H1 (cell line): ENCODE data around the gene CCDC192. TPM values are rescaled to one million over a fixed set of nuclear protein-coding genes. Genes with fewer than 3 reads are reported as not detected.

ENCODE experiments used
- CTCF ChIA-PET: fragments of 300-600 bp; sonication (Branson Sonifier 250); formaldehyde crosslinking; loops from one replicate; lab custom pipeline; 2021; ENCODE audit not compliant: partially characterized antibody; lab: Charles Lee
- POLR2A ChIA-PET: fragments of 300-600 bp; sonication (Branson Sonifier 250); formaldehyde crosslinking; loops from one replicate; lab custom pipeline; 2021; ENCODE audit warnings: inconsistent platforms; ENCODE audit not compliant: partially characterized antibody; lab: Charles Lee
- DNase-seq, 2 experiments: peaks; one replicate each; pipeline versions ENCODE4 v3.0.0 to v3.0.0-alpha.2; 2010 to 2022; ENCODE audit warnings: low spot score in 2 of 2, low read depth in 1 of 2, mixed read lengths in 1 of 2
- FAIRE-seq: peaks from 2 replicates; lab custom pipeline; 2011; peaks lifted over from hg19 to GRCh38; lab: Jason Lieb, UNC
- H2AFZ ChIP-seq: 2 replicates; pipeline ENCODE4 v1.8.1; 2012; ENCODE audit warnings: low read length, inconsistent platforms
- H2AK5ac ChIP-seq: 2 replicates; pipeline ENCODE4 v1.6.1; 2013; ENCODE audit warnings: low read depth, low read length
- H2BK120ac ChIP-seq: replicated peaks from 2 replicates; pipeline ENCODE3; 2013; ENCODE audit warnings: low read depth, low read length, inconsistent platforms
- H2BK12ac ChIP-seq: 2 replicates; pipeline ENCODE4 v1.6.1; 2013; ENCODE audit warnings: low read depth, low read length
- H2BK15ac ChIP-seq: 2 replicates; pipeline ENCODE4 v1.6.1; 2013; ENCODE audit warnings: low read length
- H2BK20ac ChIP-seq: 2 replicates; pipeline ENCODE4 v1.6.1; 2013; ENCODE audit warnings: low read length
- H2BK5ac ChIP-seq: 2 replicates; pipeline ENCODE4 v1.6.1; 2013; ENCODE audit warnings: low read depth, low read length
- H3K14ac ChIP-seq: 2 replicates; pipeline ENCODE4 v1.6.1; 2013; ENCODE audit warnings: inconsistent platforms; ENCODE audit not compliant: insufficient read length
- H3K18ac ChIP-seq: 2 replicates; pipeline ENCODE4 v1.6.1; 2013; ENCODE audit warnings: low read length; ENCODE audit errors: extremely low read depth
- H3K23ac ChIP-seq: 2 replicates; pipeline ENCODE4 v1.6.1; 2013; ENCODE audit warnings: inconsistent platforms; ENCODE audit not compliant: insufficient read length
- H3K23me2 ChIP-seq: 2 replicates; pipeline ENCODE4 v1.6.1; 2013; ENCODE audit warnings: low read depth, low read length
- H3K27ac ChIP-seq: 2 replicates; pipeline ENCODE4 v1.6.1; 2011; ENCODE audit warnings: low read depth, low read length, inconsistent platforms
- H3K27me3 ChIP-seq, 4 experiments: replicated peaks in 1 of 4; 1 replicate in 1 of 4; 2 replicates in 3 of 4; pipeline versions ENCODE4 v1.6.1 to v1.8.1; 2011 to 2013; ENCODE audit warnings: low read length in 3 of 4, mild to moderate bottlenecking in 3 of 4, inconsistent platforms in 2 of 4, mixed read lengths in 2 of 4, moderate library complexity in 1 of 4; ENCODE audit not compliant: control insufficient read depth in 3 of 4, insufficient read depth in 3 of 4; ENCODE audit errors: extremely low read depth in 1 of 4
- H3K36me3 ChIP-seq, 4 experiments: 2 replicates each; pipeline versions ENCODE4 v1.6.1 to v1.8.1; 2011 to 2013; ENCODE audit warnings: mild to moderate bottlenecking in 4 of 4, low read length in 3 of 4, moderate library complexity in 2 of 4, control low read depth in 1 of 4, inconsistent platforms in 1 of 4; ENCODE audit not compliant: insufficient read depth in 4 of 4, control insufficient read depth in 2 of 4
- H3K4ac ChIP-seq: replicated peaks from 2 replicates; pipeline ENCODE3; 2013; ENCODE audit warnings: low read length, low read depth, mixed read lengths, inconsistent platforms; ENCODE audit not compliant: insufficient read length
- H3K4me1 ChIP-seq, 4 experiments: replicated peaks in 1 of 4; 1 replicate in 1 of 4; 2 replicates in 3 of 4; pipeline versions ENCODE4 v1.6.1 to v1.8.1; 2011 to 2013; ENCODE audit warnings: low read length in 3 of 4, inconsistent platforms in 2 of 4, mixed read lengths in 1 of 4; ENCODE audit not compliant: insufficient read depth in 4 of 4, control insufficient read depth in 3 of 4
- H3K4me2 ChIP-seq, 2 experiments: 2 replicates each; pipeline versions ENCODE4 v1.6.1 to v1.8.1; 2011 to 2013; ENCODE audit warnings: low read depth in 2 of 2, low read length in 2 of 2, control low read depth in 1 of 2, inconsistent platforms in 1 of 2, mild to moderate bottlenecking in 1 of 2; ENCODE audit not compliant: insufficient read depth in 1 of 2
- H3K4me3 ChIP-seq, 4 experiments: fragments of 200-600, 300-600 bp in 1 of 4; sonication (generic), shearing (Covaris generic), sonication (Bioruptor Twin) in 1 of 4; 2 replicates each; pipeline versions ENCODE4 v1.5.1 to v1.8.1; 2011 to 2016; ENCODE audit warnings: low read length in 4 of 4, low read depth in 3 of 4, control low read depth in 2 of 4, inconsistent platforms in 2 of 4, mild to moderate bottlenecking in 2 of 4, mixed read lengths in 1 of 4, moderate library complexity in 1 of 4; ENCODE audit not compliant: insufficient read depth in 2 of 4; ENCODE audit errors: extremely low read depth in 1 of 4
- H3K56ac ChIP-seq: replicated peaks from 2 replicates; pipeline ENCODE3; 2013; ENCODE audit warnings: low read depth, mild to moderate bottlenecking, mixed read lengths, low read length, inconsistent platforms; ENCODE audit not compliant: insufficient read length
- H3K79me1 ChIP-seq: 2 replicates; pipeline ENCODE4 v1.6.1; 2013; ENCODE audit warnings: low read depth, low read length, control low read depth
- H3K79me2 ChIP-seq, 2 experiments: 2 replicates each; pipeline versions ENCODE4 v1.6.1 to v1.8.1; 2012 to 2013; ENCODE audit warnings: low read length in 2 of 2, mild to moderate bottlenecking in 2 of 2, inconsistent platforms in 1 of 2; ENCODE audit not compliant: insufficient read depth in 2 of 2, control insufficient read depth in 1 of 2
- H3K9ac ChIP-seq, 4 experiments: replicated peaks in 1 of 4; 1 replicate in 1 of 4; 2 replicates in 3 of 4; pipeline versions ENCODE4 v1.6.1 to v1.8.1; 2011 to 2013; ENCODE audit warnings: low read depth in 3 of 4, low read length in 3 of 4, control low read depth in 2 of 4, mild to moderate bottlenecking in 2 of 4, moderate library complexity in 2 of 4, inconsistent platforms in 1 of 4; ENCODE audit errors: extremely low read depth in 1 of 4
- H3K9me3 ChIP-seq, 2 experiments: 2 replicates each; pipeline versions ENCODE4 v1.6.1 to v1.8.1; 2012 to 2013; ENCODE audit warnings: mild to moderate bottlenecking in 2 of 2, moderate library complexity in 2 of 2, control low read depth in 1 of 2, inconsistent platforms in 1 of 2, low read depth in 1 of 2, low read length in 1 of 2, mixed read lengths in 1 of 2; ENCODE audit not compliant: insufficient read depth in 2 of 2
- H4K20me1 ChIP-seq, 2 experiments: replicated peaks in 1 of 2; 2 replicates each; pipeline versions ENCODE3 to v1.8.1; 2011 to 2013; ENCODE audit warnings: inconsistent platforms in 2 of 2, low read length in 2 of 2, mild to moderate bottlenecking in 1 of 2; ENCODE audit not compliant: insufficient read depth in 2 of 2, control insufficient read depth in 1 of 2
- H4K5ac ChIP-seq: 2 replicates; pipeline ENCODE4 v1.6.1; 2013; ENCODE audit warnings: low read length, low read depth, mixed read lengths, inconsistent platforms; ENCODE audit not compliant: insufficient read length
- H4K8ac ChIP-seq: 2 replicates; pipeline ENCODE4 v1.8.0; 2013; ENCODE audit warnings: mild to moderate bottlenecking, moderate library complexity, low read length, inconsistent platforms; ENCODE audit not compliant: insufficient read depth; ENCODE audit errors: extremely low read depth
- H4K91ac ChIP-seq: replicated peaks from 2 replicates; pipeline ENCODE3; 2013; ENCODE audit warnings: low read length, mixed read lengths, inconsistent platforms; ENCODE audit not compliant: insufficient read length
- BACH1 ChIP-seq: IDR thresholded peaks from 2 replicates; pipeline ENCODE4 v1.6.1; 2012; ENCODE audit warnings: low read length, improper control_type of control experiment
- GABPA ChIP-seq: IDR thresholded peaks from 2 replicates; pipeline ENCODE4 v1.6.1; 2011; ENCODE audit warnings: mild to moderate bottlenecking, low read length, moderate library complexity, borderline replicate concordance; ENCODE audit not compliant: insufficient read depth
- HDAC6 ChIP-seq: IDR thresholded peaks from one replicate; pipeline ENCODE4 v1.7.1; 2012; ENCODE audit warnings: low read depth, mild to moderate bottlenecking, inconsistent platforms, low read length, moderate library complexity
- NRF1 ChIP-seq: IDR thresholded peaks from 2 replicates; pipeline ENCODE4 v1.6.1; 2011; ENCODE audit warnings: mild to moderate bottlenecking, low read depth, low read length, improper control_type of control experiment
- POLR2A ChIP-seq, 2 experiments: IDR thresholded peaks; 1 replicate in 1 of 2; 2 replicates in 1 of 2; pipeline ENCODE4 v1.6.1; 2011; ENCODE audit warnings: low read depth in 2 of 2, low read length in 2 of 2, mild to moderate bottlenecking in 2 of 2; ENCODE audit errors: control extremely low read depth in 1 of 2
- RAD21 ChIP-seq, 2 experiments: IDR thresholded peaks in 1 of 2; conservative IDR thresholded peaks in 1 of 2; 2 replicates each; pipeline ENCODE4 v1.6.1; 2011; ENCODE audit warnings: low read depth in 2 of 2, low read length in 2 of 2, improper control_type of control experiment in 1 of 2, inconsistent platforms in 1 of 2, mild to moderate bottlenecking in 1 of 2, moderate library complexity in 1 of 2
- SIRT6 ChIP-seq: IDR thresholded peaks from one replicate; pipeline ENCODE4 v1.7.1; 2012; ENCODE audit warnings: low read length, inconsistent platforms
- TAF1 ChIP-seq: IDR thresholded peaks from 2 replicates; pipeline ENCODE4 v1.6.1; 2011; ENCODE audit warnings: mild to moderate bottlenecking, low read depth, low read length
- WGBS, 2 experiments: shearing (Covaris generic) in 1 of 2; methylation state at CpG; one replicate each; pipeline versions ENCODE4 v1.1.6 to v1.1.7; 2013 to 2015; ENCODE audit warnings: low lambda C conversion rate in 2 of 2, mixed read lengths in 2 of 2, inconsistent platforms in 1 of 2, low coverage in 1 of 2, missing lambda C conversion rate in 1 of 2; ENCODE audit not compliant: insufficient replicate concordance in 2 of 2, insufficient coverage in 1 of 2, insufficient read length in 1 of 2; ENCODE audit errors: extremely low coverage in 1 of 2, missing lambda C conversion rate in 1 of 2; 5-methylcytosine and 5-hydroxymethylcytosine counted together
- polyA plus RNA-seq, 7 experiments: library from polyadenylated mRNA; depleted of rRNA in 3 of 7; stranded (reverse) in 5 of 7; unstranded in 2 of 7; fragments of >200 nt in 5 of 7; fragments of 200-250 nt in 2 of 7; gene quantifications; 1 replicate in 5 of 7; 2 replicates in 1 of 7; 4 replicates in 1 of 7; pipeline versions ENCODE4 v1.2.1 to v1.2.3, GENCODE V29; 2011 to 2013; ENCODE audit warnings: missing spikeins in 2 of 7, mixed read lengths in 2 of 7
- total RNA-seq: library from RNA; stranded (reverse); fragmentation: NEBNext Ultra II Directional; extraction: Animal tissue kit (Norgen Biotek cat#: 25700); gene quantifications from 2 replicates; pipeline ENCODE4 v1.2.1, GENCODE V29; 2021

CCDC192 gene
- total and polyA plus RNA-seq, 2 of the 8 experiments (the other 6 are each of a cell fraction or from before 2014, with no cell fraction given): 0.61 TPM; not detected in 1

DNA sequence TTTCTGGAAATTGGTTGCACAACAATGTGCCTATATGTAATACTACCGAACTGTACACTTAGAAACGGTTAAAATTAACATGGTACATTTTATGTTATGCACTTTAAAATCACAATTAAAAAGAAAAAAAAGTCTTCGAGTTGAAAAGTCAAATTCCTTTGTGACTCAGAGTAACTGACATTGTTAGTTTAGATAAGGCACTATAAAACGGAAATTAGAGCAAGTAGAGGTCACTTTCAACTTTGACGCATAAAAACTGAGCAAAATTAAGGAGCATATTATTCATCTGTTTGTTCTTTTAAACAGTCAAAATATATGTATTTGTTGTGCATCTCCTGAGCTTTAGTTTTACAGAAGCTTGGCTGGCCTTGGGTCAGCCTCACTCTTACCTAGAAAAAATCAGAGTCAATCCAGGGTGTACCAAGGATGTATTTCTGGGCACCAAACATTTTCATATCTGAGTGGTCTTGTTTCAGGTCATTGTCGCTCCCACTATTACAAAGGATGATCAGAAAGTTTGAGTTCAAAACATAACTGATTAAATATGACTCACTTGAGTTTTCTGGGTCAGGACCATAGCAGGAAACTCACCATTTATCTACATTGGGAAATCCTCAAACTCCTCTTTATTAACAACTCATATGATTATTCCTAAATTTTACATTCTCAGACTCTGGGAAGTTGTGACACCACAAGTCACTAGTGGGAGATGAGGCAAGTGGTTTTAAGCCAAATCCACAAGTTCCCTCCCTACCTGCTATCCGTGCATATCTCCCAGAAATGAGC is 160.6 kb downstream of the CCDC192 start:
- Histone ChIP-seq H3K27ac (no peak overlapping the region), H2BK12ac (no peak overlapping the region), H3K4me3 (no peak overlapping the region), H2BK20ac (no peak overlapping the region), H4K91ac (no peak overlapping the region), H2BK120ac (no peak overlapping the region), H3K4me1 (no peaks in the 10 kb centered on the region), H3K9me3 (no peaks in the 10 kb centered on the region), H3K23me2 (no peaks in the 10 kb centered on the region), H3K79me1 (no peaks in the 10 kb centered on the region), H4K20me1 (no peaks in the 10 kb centered on the region), H3K9ac (no peak overlapping the region), H2BK5ac (no peak overlapping the region), H3K56ac (no peak overlapping the region), H2AFZ (no peak overlapping the region), H4K5ac (no peak overlapping the region), H3K4ac (no peak overlapping the region), H3K18ac (no peak overlapping the region), H3K14ac (no peak overlapping the region), H2AK5ac (no peak overlapping the region), H3K36me3 (no peaks in the 10 kb centered on the region), H3K27me3 (no peaks in the 10 kb centered on the region), H3K79me2 (no peaks in the 10 kb centered on the region), H3K23ac (no peak overlapping the region), H4K8ac (no peak overlapping the region), H3K4me2 (no peak overlapping the region), H2BK15ac (no peak overlapping the region)
- ChIA-PET CTCF (interaction anchor here (2.0 to 4.4 kb wide), 3 partner anchors 12 to 338 kb away, joined by 6 to 53 read pairs (median 6); no protein-coding TSS in a partner anchor), POLR2A (no interaction called here)
- TF ChIP-seq GABPA: no peak
- TF ChIP-seq NRF1: no peak
- TF ChIP-seq RAD21 (IDR thresholded peaks at IDR 0.05 in 1 of 2, conservative IDR thresholded peaks at IDR 0.05 in 1 of 2; ENCODE audit: low read depth in 2 of 2, low read length in 2 of 2): no peak
- no peak for TF ChIP-seq TAF1
- TF ChIP-seq POLR2A (IDR thresholded peaks at IDR 0.05; ENCODE audit: control extremely low read depth in 1 of 2, low read depth in 2 of 2, low read length in 2 of 2): no peak
- TF ChIP-seq SIRT6: no peak
- no peak for TF ChIP-seq HDAC6
- no peak for TF ChIP-seq BACH1
- WGBS, 2 experiments: 91% methylated on average over 7 of the region's 7 CpGs; no CpG with 5 or more reads in 1 of the 2 experiments
- DNase-seq: no peak
- no peak for FAIRE-seq
